Measurements from ENCODE around the gene PREPL.

The PREPL gene

DNA sequence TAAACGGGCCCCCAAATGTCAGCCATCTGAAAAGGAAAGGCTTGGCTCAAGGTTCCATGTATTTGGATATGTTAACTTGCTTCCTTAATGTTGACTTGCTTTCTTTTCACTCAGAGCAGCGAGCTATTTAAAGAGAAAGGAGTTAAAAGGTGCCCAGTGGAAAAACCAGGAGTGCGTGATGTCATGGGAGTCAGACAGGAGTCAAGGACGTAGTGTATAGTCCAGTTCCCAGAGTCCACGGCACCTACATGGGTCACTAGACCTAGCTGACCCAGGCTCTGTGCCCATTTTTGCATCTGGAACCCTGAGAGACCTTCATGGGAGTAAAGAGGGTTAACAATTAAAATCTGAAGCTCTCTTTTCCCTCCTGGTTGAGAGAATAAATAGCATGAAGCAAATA, 66.2 kb downstream of the PREPL start:
- DNase-seq (ENCODE audit: low read depth, low spot score): no peak
- TF ChIP-seq CTCF (IDR thresholded peaks at IDR 0.05; ENCODE audit: low read depth, low read length): no peak
- no peak overlapping the region for H3K4me3 ChIP-seq (ENCODE audit: low read depth, low read length)
- in situ Hi-C loops (cut with HindIII; ENCODE audit: low sequenced_read_pairs): no loop called here

DNA sequence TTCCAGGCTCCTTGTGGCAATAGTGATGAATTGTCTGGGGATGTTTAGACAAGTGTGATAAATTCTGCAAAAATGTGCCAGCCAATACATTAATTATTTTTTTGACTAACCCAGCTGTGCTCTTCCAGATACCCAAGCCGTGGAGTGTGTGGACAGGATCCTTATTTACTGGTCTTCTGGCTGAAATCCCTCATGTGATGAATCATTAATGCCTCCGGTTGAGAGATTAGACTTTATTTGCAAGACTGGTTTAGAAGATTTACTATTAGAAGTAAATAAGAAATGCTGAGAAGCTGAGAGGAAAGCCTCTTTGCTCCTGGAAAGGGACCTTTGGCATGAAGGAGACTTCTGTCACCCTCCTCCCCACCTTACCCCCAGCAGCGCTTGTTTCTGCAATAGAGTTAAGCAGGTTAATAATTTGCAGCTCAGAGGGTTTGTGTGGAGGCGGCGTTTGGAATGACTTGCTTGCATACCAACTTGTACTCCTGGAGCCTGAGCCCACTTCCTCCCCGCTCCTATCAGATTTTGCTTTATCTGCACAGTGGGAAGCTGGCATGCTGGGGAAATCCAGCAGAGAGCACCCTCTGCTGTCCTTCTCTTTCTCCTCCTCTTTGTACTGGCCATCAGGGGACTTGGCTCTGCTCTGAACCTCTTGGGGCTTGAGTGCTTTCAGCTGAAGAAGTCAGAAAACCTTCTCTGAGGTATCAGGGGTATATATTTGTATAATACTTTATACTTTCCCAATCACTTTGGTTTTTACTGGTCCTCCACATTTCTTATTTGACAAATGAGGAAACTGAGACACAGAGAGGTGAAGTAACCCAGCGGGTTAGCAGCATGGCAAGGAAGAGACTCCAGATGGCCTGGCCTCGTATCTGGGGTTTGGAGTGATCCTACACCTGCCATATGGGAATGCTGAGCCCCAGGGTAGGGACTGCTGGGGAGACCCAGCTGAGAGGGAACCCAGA, 69.7 kb downstream of the PREPL start:
- peak; percentile 69 for DNase-seq (ENCODE audit: low read depth, low spot score)
- TF ChIP-seq CTCF (IDR thresholded peaks at IDR 0.05; ENCODE audit: low read depth, low read length): peak; percentile 58
- in situ Hi-C loops (cut with HindIII; ENCODE audit: low sequenced_read_pairs): no loop called here
- H3K4me3 ChIP-seq (ENCODE audit: low read depth, low read length): no peak overlapping the region

DNA sequence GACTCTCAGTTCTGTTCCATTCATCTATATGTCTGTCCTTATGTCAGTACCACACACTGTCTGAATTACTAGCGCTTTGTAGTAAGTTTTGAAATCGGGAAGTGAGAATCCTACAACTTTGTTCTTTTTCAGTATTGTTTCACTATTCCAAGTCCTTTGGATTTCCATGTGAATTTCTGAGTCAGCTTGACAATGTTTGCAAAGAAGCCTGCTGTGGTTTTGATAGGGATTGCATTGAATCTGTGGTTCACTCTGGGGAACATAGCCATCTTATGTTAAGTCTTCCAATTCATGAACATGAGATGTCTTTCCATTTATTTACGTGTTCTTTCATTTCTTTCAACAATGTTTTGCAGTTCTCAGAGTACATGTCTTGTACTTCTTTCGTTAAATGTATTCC, 71.0 kb downstream of the PREPL start:
- in situ Hi-C loops (cut with HindIII; ENCODE audit: low sequenced_read_pairs): no loop called here
- peak; percentile 74 for DNase-seq (ENCODE audit: low read depth, low spot score)
- H3K4me3 ChIP-seq (ENCODE audit: low read depth, low read length): no peak overlapping the region
- no peak for TF ChIP-seq CTCF (IDR thresholded peaks at IDR 0.05; ENCODE audit: low read depth, low read length)

- DNase-seq (ENCODE audit: low read depth, low spot score): no peak
- no peak overlapping the region for H3K4me3 ChIP-seq (ENCODE audit: low read depth, low read length)
- in situ Hi-C loops (cut with HindIII; ENCODE audit: low sequenced_read_pairs): no loop called here
- TF ChIP-seq CTCF (IDR thresholded peaks at IDR 0.05; ENCODE audit: low read depth, low read length): no peak
Observed at GRCh38 chr2:44286884-44287638, 74.2 kb downstream of the PREPL start.

- DNase-seq (ENCODE audit: low read depth, low spot score): no peak
- no peak for TF ChIP-seq CTCF (IDR thresholded peaks at IDR 0.05; ENCODE audit: low read depth, low read length)
- in situ Hi-C loops (cut with HindIII; ENCODE audit: low sequenced_read_pairs): no loop called here
- no peak overlapping the region for H3K4me3 ChIP-seq (ENCODE audit: low read depth, low read length)
Observed at GRCh38 chr2:44286119-44286883, 75.0 kb downstream of the PREPL start.

GRCh38 chr2:44285174-44285573, 76.1 kb downstream of the PREPL start:
- no peak for DNase-seq (ENCODE audit: low read depth, low spot score)
- in situ Hi-C loops (cut with HindIII; ENCODE audit: low sequenced_read_pairs): no loop called here
- no peak for TF ChIP-seq CTCF (IDR thresholded peaks at IDR 0.05; ENCODE audit: low read depth, low read length)
- no peak overlapping the region for H3K4me3 ChIP-seq (ENCODE audit: low read depth, low read length)
